Cardiac muscle cell (in vitro differentiated cells and primary cell): ENCODE results near the gene ROS1. TPM values are rescaled to one million over a fixed set of nuclear protein-coding genes. Genes with fewer than 3 reads are reported as not detected.
A peak's percentile ranks its signal among the peaks of the same experiment; 100 is the strongest.
"Not testable (repeated sequence)": the region's sequence is repeated elsewhere in the genome, so short reads cannot be mapped to it uniquely, and the experiment has no call there.

Source experiments
- DNase-seq, 2 donors: peaks; one replicate each; pipeline versions ENCODE4 v3.0.0 to v3.0.0-alpha.2; 2010 to 2017; ENCODE audit warnings: low read depth in 1 of 2, low spot score in 1 of 2
- H3K27ac ChIP-seq: fragments of 200-600 bp; sonication (generic); 2 replicates; pipeline ENCODE4 v1.5.1; 2016
- H3K27me3 ChIP-seq: fragments of 200-600 bp; sonication (generic); 2 replicates; pipeline ENCODE4 v1.6.0; 2016; ENCODE audit warnings: control low read depth
- H3K36me3 ChIP-seq: fragments of 200-600 bp; sonication (generic); 2 replicates; pipeline ENCODE4 v1.5.1; 2016; ENCODE audit warnings: control low read depth
- H3K4me1 ChIP-seq: fragments of 200-600 bp; sonication (generic); 2 replicates; pipeline ENCODE4 v1.8.1; 2017; ENCODE audit warnings: low read depth, mild to moderate bottlenecking, mixed run types
- H3K4me3 ChIP-seq: fragments of 200-600 bp; sonication (generic); 2 replicates; pipeline ENCODE4 v1.5.1; 2016; ENCODE audit warnings: mild to moderate bottlenecking
- H3K9me3 ChIP-seq: fragments of 200-600 bp; sonication (generic); 2 replicates; pipeline ENCODE4 v1.5.1; 2017; ENCODE audit warnings: low read depth, mild to moderate bottlenecking, control low read depth
- CTCF ChIP-seq: IDR thresholded peaks from 2 replicates; pipeline ENCODE4 v1.5.1; 2012; ENCODE audit warnings: low read depth, mild to moderate bottlenecking, low read length
- polyA plus RNA-seq: library from polyadenylated mRNA; unstranded; fragments of >200 nt; fragmentation: Nextera tagmentation; extraction: Ambion mirVana; gene quantifications from 2 replicates; pipeline ENCODE4 v1.2.1, GENCODE V29; 2016
- total RNA-seq: library from RNA; depleted of rRNA; stranded (reverse); fragments of >200 nt; gene quantifications from 2 replicates; pipeline ENCODE4 v1.2.3, GENCODE V29; 2016

The ROS1 gene
- total RNA-seq (not detected in 2 replicates), polyA plus RNA-seq (not detected in 2 replicates)

- no peak for DNase-seq
- TF ChIP-seq CTCF: no peak
- H3K36me3 ChIP-seq: no peaks in the 10 kb centered on the region
- H3K4me3 ChIP-seq: no peak within 1 kb of the TSS
- no peak within 1 kb of the TSS for H3K27ac ChIP-seq
- H3K4me1 ChIP-seq: no peaks in the 10 kb centered on the region
- no peaks in the 10 kb centered on the region for H3K27me3 ChIP-seq
- H3K9me3 ChIP-seq: no peaks in the 10 kb centered on the region
Measured at GRCh38 chr6:117425431-117426153, at the start of gene ROS1. ROS1 (minus strand) TSS chr6:117425942; CDS start chr6:117425656, 286 bp downstream.

- Histone ChIP-seq H3K27ac (no peak overlapping the region), H3K4me3 (no peak overlapping the region), H3K27me3 (no peaks in the 10 kb centered on the region), H3K4me1 (peaks cover 7% of the 10 kb centered on the region), H3K9me3 (no peaks in the 10 kb centered on the region), H3K36me3 (no peaks in the 10 kb centered on the region)
- DNase-seq: peak in 1 of 2 donors; percentile 56
- TF ChIP-seq CTCF: no peak
Measured at GRCh38 chr6:117473401-117473800, 47.7 kb upstream of the ROS1 start.

DNA sequence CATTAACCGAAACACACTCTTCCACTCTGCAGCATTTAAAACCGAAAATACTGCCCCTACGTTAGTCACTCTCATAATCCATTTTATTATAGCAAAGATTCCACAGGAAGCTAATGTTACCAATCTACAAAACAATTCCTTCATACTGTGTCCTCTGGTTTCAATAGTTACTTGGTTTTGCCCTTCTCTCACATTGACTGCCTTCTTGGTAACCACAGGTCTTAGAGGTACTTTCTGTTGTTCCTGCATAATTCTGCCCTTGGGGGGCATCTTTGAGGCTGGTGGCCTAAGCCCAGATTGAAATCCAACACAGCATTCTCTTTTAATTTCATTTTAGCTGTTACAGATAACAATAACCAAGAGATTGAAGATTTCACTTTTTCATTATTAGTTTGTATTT is 46.9 kb upstream of the ROS1 start:
- TF ChIP-seq CTCF: no peak
- Histone ChIP-seq H3K27me3 (no peaks in the 10 kb centered on the region), H3K4me3 (no peak overlapping the region), H3K27ac (no peak overlapping the region), H3K9me3 (no peaks in the 10 kb centered on the region), H3K4me1 (no peaks in the 10 kb centered on the region), H3K36me3 (no peaks in the 10 kb centered on the region)
- no peak for DNase-seq

DNA sequence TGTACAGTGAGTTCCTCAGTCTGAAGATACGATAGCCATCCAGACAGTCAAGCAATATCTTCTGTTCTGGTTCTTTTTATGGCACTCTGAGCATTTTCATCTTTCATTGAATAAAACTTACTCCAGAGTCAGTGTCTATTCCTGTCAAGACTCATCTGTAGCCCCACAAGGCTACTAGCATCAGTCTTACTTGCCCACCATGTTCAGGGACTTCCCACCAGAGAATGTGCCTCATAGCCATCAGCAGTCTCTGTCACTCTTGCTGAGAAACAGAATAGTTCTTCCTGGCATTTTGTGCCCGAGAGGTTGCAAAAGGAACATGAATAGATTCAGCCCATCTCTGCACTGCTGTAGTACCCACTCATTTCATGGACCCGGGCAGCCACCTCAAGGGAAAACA is 44.0 kb upstream of the ROS1 start:
- H3K27ac ChIP-seq: no peak overlapping the region

GRCh38 chr6:117469356-117469755 is 43.6 kb upstream of the ROS1 start:
- no peak for TF ChIP-seq CTCF
- Histone ChIP-seq H3K9me3 (no peaks in the 10 kb centered on the region), H3K27me3 (peaks cover 2% of the 10 kb centered on the region), H3K36me3 (no peaks in the 10 kb centered on the region), H3K4me1 (no peaks in the 10 kb centered on the region), H3K4me3 (no peak overlapping the region), H3K27ac (no peak overlapping the region)
- no peak for DNase-seq

More for the DNA sequence above, 44.0 kb upstream of the ROS1 start:
- no peak for DNase-seq
- H3K4me3 ChIP-seq: no peak overlapping the region
- peaks cover 2% of the 10 kb centered on the region for H3K27me3 ChIP-seq
- H3K9me3 ChIP-seq: no peaks in the 10 kb centered on the region
- no peak for TF ChIP-seq CTCF
- H3K4me1 ChIP-seq: no peaks in the 10 kb centered on the region
- H3K36me3 ChIP-seq: no peaks in the 10 kb centered on the region

- H3K27me3 ChIP-seq, H3K27ac ChIP-seq, H3K36me3 ChIP-seq, H3K4me3 ChIP-seq, DNase-seq, H3K4me1 ChIP-seq, H3K9me3 ChIP-seq: not testable (repeated sequence)
Measured at GRCh38 chr6:117468527-117468926, 42.8 kb upstream of the ROS1 start.
